HG03520 (cell line): ENCODE data around the gene HAUS6.
"Not testable (repeated sequence)": the region's sequence is repeated elsewhere in the genome, so short reads cannot be mapped to it uniquely, and the experiment has no call there.

Experiments used
- ATAC-seq: cut with Tn5 transposase; IDR thresholded peaks from one replicate; pipeline ENCODE4 v1.9.1; 2021; ENCODE audit warnings: mild to moderate bottlenecking, moderate library complexity; ENCODE audit not compliant: unreplicated experiment

HAUS6 gene

DNA sequence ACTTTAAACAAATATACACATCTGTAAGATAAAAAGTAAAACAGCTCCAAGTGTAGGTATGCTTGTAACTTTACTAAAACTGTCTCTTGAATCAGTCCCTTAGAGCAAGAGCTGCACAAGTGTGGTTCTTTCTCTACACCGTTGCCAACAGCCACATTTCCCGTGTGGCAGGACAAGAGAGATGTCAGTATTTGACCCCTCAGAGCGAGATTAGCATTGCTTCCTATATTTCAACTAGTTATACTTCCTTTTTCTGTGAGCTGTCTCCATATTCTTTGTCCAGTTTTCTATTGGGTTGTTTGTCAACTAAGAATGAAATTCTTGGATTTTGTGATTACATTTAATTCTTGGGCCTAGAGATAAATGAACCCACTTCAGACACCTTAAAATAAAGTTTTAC lies 16.5 kb upstream of the HAUS6 start:
- no peak for ATAC-seq

GRCh38 chr9:19117039-19117716 lies 14.5 kb upstream of the HAUS6 start:
- no peak for ATAC-seq

GRCh38 chr9:19116107-19116790 lies 13.5 kb upstream of the HAUS6 start:
- no peak for ATAC-seq

DNA sequence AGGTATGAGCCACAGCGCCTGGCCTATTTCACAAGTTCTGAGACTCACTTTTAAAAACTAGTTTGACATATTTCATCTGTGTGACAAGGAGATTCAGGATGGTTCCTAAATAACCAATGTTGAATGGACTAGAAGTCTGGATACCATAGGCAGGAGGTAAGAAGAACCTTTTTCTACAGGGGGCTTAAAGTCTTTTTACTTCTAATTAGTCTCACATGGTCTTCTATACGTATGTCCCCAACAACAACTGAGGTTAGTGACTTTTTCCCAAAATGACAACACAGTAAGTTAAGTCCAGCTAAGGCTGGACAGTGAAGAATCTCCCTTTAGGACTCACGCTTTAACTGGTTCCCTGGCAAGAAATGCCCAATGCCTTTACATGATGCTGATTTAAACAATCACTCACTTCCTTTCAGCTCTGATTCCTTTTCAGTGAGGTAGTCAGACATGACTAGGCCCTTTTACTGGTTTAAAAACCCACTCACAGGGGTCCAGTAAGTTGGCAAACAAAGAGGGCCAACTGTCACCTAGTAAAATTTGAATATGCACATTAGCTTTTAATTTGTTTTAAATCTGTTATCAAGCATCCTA lies 12.1 kb upstream of the HAUS6 start:
- ATAC-seq = no peak

- no peak for ATAC-seq
Observed at GRCh38 chr9:19113964-19114679, 11.4 kb upstream of the HAUS6 start.

GRCh38 chr9:19113064-19113611 lies 10.4 kb upstream of the HAUS6 start:
- ATAC-seq = not testable (repeated sequence)

GRCh38 chr9:19108038-19108437 lies 5.3 kb upstream of the HAUS6 start:
- no peak for ATAC-seq

DNA sequence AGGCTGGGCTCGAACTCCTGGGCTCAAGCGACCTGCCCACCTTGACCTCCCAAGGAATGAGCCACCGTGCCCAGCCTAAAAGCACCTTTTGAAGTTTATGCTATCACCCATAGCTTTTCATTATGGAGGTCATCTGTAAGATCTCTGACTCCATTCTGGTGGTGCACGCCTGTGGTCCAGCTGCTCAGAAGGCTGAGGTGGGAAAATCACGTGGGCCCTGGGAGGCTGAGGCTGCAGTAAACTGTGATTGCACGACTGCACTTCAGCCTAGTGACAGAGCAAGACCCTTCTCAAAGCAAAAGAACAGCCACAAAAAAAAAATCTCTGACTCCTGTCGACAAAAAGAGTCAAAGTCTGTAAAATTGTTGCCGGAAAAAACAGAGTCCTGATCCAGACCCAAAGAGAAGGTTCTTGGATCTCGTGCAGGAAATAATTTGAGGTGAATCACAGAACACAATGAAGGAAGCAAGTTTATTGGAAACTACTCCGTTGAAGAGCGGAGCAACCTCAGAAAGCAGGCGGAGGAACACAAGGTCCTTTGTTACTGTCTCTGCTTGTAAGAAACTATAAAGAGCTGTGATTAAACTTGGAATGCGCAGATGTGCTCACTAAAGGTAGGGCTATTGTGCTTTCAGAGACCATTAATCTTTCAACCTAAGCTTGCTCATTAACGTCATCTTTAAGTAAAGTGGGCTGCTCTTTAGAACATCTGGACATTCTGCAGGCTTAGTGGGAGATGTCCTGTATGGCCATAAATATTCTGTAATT lies 2.0 kb upstream of the HAUS6 start:
- no peak for ATAC-seq

GRCh38 chr9:19102181-19102630 lies 498 bp downstream of the HAUS6 start:
- peak; percentile 28 for ATAC-seq

DNA sequence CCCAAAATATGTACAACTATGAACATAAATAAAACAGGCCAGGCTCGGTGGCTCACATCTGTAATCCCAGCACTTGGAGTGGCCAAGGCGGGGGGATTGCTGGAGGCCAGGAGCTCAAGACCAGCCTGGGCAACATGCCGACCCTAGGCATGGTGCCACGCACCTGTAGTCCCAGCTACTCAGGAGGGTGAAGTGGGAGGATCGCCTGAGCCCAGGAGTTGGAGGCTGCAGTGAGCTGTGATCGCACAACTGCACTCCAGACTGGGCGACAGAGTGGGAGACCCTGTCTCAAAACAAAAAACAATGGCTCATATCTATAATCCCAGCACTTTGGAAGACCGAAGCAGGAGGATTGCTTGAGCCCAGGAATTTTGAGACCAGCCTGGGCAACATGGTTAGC lies 1.5 kb downstream of the HAUS6 start:
- ATAC-seq = no peak

- ATAC-seq = not testable (repeated sequence)
Observed at GRCh38 chr9:19097431-19097830, 5.3 kb downstream of the HAUS6 start.

DNA sequence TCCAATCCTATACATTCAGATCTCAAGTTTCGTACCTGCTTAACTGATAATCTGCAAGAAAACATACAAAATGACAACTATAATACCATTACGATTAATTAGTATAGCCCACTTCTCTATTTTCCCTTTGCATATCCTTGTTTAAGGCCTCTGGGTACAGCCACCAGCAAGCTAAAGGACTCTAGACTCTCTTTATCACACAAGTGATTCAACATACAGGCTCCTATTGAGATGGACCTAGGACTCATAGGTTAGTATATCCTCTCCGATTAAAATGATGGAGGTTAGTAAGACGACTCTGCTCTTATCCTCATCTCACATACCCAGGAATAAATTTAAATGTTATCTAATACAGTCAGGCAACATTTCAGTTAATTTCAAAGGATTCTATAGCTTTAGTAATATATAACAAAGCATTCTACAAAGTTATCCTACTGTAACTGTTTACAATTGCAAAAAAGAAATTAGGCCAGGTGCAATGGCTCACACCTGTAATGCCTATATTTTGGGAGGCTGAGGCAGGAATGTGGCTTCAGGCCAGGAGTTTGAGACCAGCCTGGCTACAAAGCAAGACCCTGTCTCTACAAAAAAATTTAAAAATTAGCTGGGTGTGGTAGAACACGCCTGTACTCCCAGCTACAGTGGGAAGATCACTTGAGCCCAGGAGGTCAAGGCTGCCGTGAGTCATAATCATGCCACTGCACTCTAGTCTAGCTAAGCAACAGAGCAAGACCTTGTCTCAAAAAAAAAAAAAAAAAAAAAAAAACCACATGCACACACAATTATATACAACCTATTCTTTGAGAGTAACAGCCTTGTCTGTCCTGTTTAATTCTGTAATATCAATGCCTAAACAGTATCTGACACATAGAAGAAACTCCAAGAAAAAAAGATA lies 15.4 kb downstream of the HAUS6 start:
- no peak for ATAC-seq

- ATAC-seq = no peak
Observed at GRCh38 chr9:19085295-19085694, 17.4 kb downstream of the HAUS6 start.

GRCh38 chr9:19074836-19075235 lies 27.9 kb downstream of the HAUS6 start:
- no peak for ATAC-seq

DNA sequence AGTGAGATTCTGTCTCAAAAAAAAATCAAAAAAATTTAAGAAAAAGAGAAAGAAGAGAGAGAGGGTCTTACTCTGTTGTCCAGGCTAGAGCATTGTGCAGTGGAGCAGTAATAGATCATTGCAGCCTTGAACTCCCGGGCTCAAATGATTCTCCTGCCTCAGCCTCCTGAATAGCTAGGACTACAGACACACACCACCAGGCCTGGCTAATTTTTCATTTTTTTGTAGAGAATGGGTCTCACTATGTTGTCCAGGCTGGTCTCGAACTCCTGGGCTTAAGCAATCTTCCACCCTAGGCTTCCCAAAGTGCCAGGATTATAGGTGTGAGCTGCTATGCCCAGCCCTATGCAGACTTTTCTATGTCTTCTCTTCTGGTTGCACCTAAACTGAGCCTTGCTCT lies 28.5 kb downstream of the HAUS6 start:
- ATAC-seq = no peak

GRCh38 chr9:19057033-19057432 lies 45.7 kb downstream of the HAUS6 start:
- ATAC-seq = no peak

DNA sequence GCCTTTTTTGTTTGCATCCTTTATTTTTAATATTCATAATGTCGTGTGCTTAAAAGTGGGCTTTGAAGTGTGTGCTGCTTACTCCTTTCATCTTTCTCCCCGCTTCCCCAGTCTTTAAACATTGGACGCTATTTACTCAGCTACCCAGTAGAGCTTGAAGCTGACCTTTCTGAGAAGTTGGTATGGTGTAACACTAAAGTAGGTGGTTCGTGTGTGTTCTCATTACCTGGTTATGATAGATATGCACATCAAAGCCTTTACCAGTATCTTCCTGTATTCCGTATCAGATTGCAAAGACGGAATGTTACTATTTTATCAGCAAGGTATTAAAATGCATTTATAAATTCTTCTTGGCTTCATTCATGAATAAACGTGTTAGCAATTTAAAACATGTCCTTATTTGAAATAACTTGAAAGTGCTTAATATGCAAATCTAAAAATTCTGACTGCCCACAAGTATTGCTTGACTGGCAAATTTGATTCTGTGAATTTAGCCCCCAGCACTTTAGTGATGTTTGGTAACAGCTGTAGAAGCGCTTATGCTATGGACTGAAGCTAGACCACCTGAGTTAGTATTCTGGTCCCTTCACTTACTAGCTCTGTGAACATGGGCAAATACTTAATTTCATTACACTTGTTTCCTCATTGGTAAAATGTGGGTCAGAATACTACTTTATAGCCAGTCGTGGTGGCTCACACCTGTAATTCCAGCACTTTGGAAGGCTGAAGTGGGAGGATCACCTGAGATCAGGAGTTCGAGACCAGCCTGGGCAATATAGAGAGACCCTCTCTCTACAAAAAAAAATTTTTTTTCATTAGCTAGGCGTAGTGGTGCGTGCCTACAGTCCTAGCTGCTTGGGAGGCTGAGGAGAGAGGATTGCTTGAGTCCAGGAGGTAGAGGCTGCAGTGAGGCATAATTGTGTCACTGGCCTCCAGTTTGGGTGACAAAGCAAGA lies 51.8 kb downstream of the HAUS6 start:
- no peak for ATAC-seq

- peak; percentile 1 for ATAC-seq
Observed at GRCh38 chr9:19049917-19050636, 52.6 kb downstream of the HAUS6 start.
